ENCODE measurements around the gene PALS1.

PALS1 gene

DNA sequence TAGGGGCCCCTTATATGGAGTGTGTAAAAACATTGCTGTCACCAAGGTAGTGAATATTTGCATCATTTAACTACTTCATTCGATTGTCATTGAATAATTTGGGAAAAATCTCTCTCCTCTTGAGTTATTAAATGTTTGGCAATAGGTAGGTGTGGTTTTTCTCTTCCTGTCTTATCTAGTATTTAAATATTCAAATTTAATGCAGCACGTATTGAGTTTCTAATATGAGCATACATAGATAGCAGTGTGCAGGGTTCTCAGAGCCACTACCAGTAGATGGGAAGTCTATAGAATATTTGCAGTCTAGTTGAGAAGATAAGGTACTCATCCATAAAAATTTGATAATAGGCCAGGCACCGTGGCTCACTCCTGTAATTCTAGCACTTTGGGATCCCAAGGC, 16.7 kb downstream of the PALS1 start:
- H3K9ac ChIP-seq (ENCODE audit: low read length) = no peak overlapping the region
- no peaks in the 10 kb centered on the region for H3K9me3 ChIP-seq (ENCODE audit: insufficient read depth, low read length)
- H3K27me3 ChIP-seq (ENCODE audit: low read length) = no peaks in the 10 kb centered on the region
- H3K27ac ChIP-seq (ENCODE audit: low read depth, low read length) = no peak overlapping the region
- peaks cover 19% of the 10 kb centered on the region; the same call in 1 of the 2 replicates for H4K20me1 ChIP-seq (ENCODE audit: low read depth, low read length)
- H3K4me2 ChIP-seq (ENCODE audit: low read depth, low read length, poor library complexity, severe bottlenecking) = no peak overlapping the region
- no peaks in the 10 kb centered on the region for H3K9me2 ChIP-seq (replicated peaks; ENCODE audit: insufficient read depth, low read length)
- no peak overlapping the region for H3K4me3 ChIP-seq (ENCODE audit: insufficient read depth, low read length, poor library complexity, severe bottlenecking)
- peaks cover 80% of the 10 kb centered on the region for H3K79me2 ChIP-seq (ENCODE audit: insufficient read depth, low read length)
- no peak for TF ChIP-seq EZH2phosphoT487 (conservative IDR thresholded peaks at IDR 0.05; ENCODE audit: low read length)
- TF ChIP-seq, protein P1, sequence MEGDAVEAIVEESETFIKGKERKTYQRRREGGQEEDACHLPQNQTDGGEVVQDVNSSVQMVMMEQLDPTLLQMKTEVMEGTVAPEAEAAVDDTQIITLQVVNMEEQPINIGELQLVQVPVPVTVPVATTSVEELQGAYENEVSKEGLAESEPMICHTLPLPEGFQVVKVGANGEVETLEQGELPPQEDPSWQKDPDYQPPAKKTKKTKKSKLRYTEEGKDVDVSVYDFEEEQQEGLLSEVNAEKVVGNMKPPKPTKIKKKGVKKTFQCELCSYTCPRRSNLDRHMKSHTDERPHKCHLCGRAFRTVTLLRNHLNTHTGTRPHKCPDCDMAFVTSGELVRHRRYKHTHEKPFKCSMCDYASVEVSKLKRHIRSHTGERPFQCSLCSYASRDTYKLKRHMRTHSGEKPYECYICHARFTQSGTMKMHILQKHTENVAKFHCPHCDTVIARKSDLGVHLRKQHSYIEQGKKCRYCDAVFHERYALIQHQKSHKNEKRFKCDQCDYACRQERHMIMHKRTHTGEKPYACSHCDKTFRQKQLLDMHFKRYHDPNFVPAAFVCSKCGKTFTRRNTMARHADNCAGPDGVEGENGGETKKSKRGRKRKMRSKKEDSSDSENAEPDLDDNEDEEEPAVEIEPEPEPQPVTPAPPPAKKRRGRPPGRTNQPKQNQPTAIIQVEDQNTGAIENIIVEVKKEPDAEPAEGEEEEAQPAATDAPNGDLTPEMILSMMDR (IDR thresholded peaks at IDR 0.05; ENCODE audit: insufficient read depth, low read length, poor library complexity, severe bottlenecking) = no peak
- H3K36me3 ChIP-seq (ENCODE audit: low read length) = no peaks in the 10 kb centered on the region
- H2AFZ ChIP-seq (ENCODE audit: low read depth, low read length, severe bottlenecking) = no peak overlapping the region
- no peaks in the 10 kb centered on the region for H3F3A ChIP-seq (ENCODE audit: insufficient read depth)

DNA sequence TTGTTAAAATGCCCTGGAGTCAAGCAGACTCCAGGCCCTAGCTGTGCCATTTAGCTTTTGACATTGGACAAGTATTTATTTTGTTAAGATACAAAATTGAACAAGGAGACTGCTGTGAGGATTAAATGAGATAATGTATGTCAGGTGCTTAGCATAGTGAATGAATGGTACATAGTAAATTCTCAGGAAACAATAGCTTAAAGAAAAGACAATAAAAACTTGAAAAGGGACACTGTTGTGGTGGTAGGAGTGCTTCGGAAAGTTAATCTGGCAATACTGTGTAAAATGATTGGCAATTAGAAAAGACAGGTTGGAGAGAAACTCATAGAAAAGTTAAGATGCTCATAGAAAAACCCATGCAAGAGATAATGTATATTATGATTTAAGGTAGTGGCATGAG, 19.7 kb downstream of the PALS1 start:
- peaks cover 22% of the 10 kb centered on the region; the same call in 1 of the 2 replicates for H4K20me1 ChIP-seq (ENCODE audit: low read depth, low read length)
- no peaks in the 10 kb centered on the region for H3K36me3 ChIP-seq (ENCODE audit: low read length)
- H3F3A ChIP-seq (ENCODE audit: insufficient read depth) = no peaks in the 10 kb centered on the region
- peaks cover 78% of the 10 kb centered on the region for H3K79me2 ChIP-seq (ENCODE audit: insufficient read depth, low read length)
- TF ChIP-seq, protein P1 (IDR thresholded peaks at IDR 0.05; ENCODE audit: insufficient read depth, low read length, poor library complexity, severe bottlenecking) = no peak
- no peak for TF ChIP-seq EZH2phosphoT487 (conservative IDR thresholded peaks at IDR 0.05; ENCODE audit: low read length)
- no peak overlapping the region for H3K4me3 ChIP-seq (ENCODE audit: insufficient read depth, low read length, poor library complexity, severe bottlenecking)
- H3K9me2 ChIP-seq (replicated peaks; ENCODE audit: insufficient read depth, low read length) = no peaks in the 10 kb centered on the region
- H3K27me3 ChIP-seq (ENCODE audit: low read length) = no peaks in the 10 kb centered on the region
- no peak overlapping the region for H2AFZ ChIP-seq (ENCODE audit: low read depth, low read length, severe bottlenecking)
- H3K27ac ChIP-seq (ENCODE audit: low read depth, low read length) = no peak overlapping the region
- no peak overlapping the region for H3K4me2 ChIP-seq (ENCODE audit: low read depth, low read length, poor library complexity, severe bottlenecking)
- H3K9ac ChIP-seq (ENCODE audit: low read length) = no peak overlapping the region
- no peaks in the 10 kb centered on the region for H3K9me3 ChIP-seq (ENCODE audit: insufficient read depth, low read length)

DNA sequence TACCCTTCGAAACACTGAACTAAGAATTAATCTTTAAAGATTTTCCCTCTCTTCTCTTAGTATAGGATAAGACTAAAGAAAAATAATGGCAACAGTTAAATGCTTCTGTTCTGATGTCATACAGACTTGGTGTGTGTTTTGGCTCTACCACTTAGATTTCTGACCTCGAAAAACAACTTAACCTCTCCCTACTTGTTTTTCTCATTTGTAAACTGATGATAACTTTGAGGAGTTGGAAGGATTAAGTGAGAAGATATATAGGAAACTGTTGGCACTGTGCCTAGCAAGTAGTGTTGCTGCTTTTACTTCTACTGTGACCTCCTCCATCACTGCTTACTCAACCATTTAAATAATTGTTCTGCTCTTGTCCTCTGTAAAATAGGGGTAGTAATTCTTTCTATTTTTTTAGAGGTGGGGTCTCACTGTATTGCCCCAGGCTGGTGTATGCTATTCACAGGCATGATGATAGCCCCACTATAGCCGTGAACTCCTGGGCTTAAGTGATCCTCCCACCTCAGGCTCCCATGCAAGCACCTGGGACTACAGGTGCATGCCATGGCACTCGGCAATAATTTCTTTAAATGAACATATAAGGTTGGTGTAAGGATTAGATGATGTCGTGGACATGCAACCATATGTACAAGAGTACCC, 22.4 kb downstream of the PALS1 start:
- H4K20me1 ChIP-seq (ENCODE audit: low read depth, low read length) = peaks cover 24% of the 10 kb centered on the region; the same call in 1 of the 2 replicates
- no peaks in the 10 kb centered on the region for H3K36me3 ChIP-seq (ENCODE audit: low read length)
- H3K9me2 ChIP-seq (replicated peaks; ENCODE audit: insufficient read depth, low read length) = no peaks in the 10 kb centered on the region
- H3K9ac ChIP-seq (ENCODE audit: low read length) = no peak overlapping the region
- TF ChIP-seq EZH2phosphoT487 (conservative IDR thresholded peaks at IDR 0.05; ENCODE audit: low read length) = no peak
- TF ChIP-seq, protein P1 (IDR thresholded peaks at IDR 0.05; ENCODE audit: insufficient read depth, low read length, poor library complexity, severe bottlenecking) = no peak
- no peak overlapping the region for H3K4me2 ChIP-seq (ENCODE audit: low read depth, low read length, poor library complexity, severe bottlenecking)
- no peaks in the 10 kb centered on the region for H3K27me3 ChIP-seq (ENCODE audit: low read length)
- no peak overlapping the region for H2AFZ ChIP-seq (ENCODE audit: low read depth, low read length, severe bottlenecking)
- no peaks in the 10 kb centered on the region for H3F3A ChIP-seq (ENCODE audit: insufficient read depth)
- H3K27ac ChIP-seq (ENCODE audit: low read depth, low read length) = no peak overlapping the region
- H3K9me3 ChIP-seq (ENCODE audit: insufficient read depth, low read length) = no peaks in the 10 kb centered on the region
- no peak overlapping the region for H3K4me3 ChIP-seq (ENCODE audit: insufficient read depth, low read length, poor library complexity, severe bottlenecking)
- peaks cover 75% of the 10 kb centered on the region for H3K79me2 ChIP-seq (ENCODE audit: insufficient read depth, low read length)

Measured in SU-DHL-6 (cell line).